Inflammatory macrophage (primary cell): ENCODE results near the gene GCN1.

Source experiments
- DNase-seq, 2 donors: peaks; one replicate each; pipeline ENCODE4 v3.0.0-alpha.2; 2020 to 2022

The GCN1 gene

DNA sequence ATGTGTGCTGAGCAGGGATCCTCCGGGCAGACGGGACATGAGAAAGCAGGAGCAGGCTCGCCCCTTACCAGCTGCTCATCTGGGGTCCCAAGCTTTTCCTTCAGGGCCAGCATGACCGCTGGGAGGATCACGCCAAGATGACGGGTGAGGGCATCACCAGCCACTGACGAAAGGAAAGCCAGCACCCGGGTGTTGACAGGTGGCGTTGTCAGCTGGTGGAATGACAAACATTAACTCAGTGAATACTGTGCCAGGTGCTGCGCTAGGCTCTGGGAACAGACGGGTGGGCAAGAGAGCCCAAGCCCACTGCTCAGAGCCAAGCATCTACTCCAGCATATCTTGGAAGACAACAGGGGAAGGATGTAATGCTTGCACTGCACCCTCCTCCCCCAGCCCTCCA, 56.7 kb downstream of the GCN1 start:
- DNase-seq, result no peak

DNA sequence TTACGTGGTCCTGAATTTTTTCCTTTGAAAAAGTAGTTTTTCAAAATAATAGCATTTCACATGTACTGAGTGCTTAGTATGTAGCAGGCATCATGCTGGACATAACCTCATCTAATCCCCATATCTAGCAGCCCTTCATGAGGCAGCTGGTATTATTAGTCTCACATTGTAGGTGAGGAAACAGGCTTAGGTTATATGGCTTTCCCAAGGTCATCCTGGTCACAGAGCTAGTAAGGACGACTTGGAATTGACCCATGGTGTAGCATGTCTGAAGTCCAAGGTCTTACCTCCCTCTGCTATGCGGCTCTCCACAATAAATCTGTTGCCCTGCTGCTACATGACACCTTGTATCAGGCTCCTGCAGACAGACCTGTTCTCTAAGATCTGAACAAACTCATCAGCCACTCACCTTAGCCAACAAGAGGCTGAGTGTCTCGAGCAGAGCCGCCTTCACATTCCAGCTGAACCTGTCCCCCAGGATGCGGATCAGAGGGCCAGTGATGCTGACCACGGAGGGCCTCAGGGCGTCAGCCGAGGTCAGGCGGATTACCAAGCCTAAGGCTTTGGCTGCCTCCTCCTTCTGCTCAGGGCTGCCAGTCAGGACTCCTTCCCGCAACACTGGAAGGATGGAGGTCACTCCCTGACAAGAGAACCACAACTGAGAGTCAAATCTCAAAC, 58.3 kb downstream of the GCN1 start:
- DNase-seq, result no peak

DNA sequence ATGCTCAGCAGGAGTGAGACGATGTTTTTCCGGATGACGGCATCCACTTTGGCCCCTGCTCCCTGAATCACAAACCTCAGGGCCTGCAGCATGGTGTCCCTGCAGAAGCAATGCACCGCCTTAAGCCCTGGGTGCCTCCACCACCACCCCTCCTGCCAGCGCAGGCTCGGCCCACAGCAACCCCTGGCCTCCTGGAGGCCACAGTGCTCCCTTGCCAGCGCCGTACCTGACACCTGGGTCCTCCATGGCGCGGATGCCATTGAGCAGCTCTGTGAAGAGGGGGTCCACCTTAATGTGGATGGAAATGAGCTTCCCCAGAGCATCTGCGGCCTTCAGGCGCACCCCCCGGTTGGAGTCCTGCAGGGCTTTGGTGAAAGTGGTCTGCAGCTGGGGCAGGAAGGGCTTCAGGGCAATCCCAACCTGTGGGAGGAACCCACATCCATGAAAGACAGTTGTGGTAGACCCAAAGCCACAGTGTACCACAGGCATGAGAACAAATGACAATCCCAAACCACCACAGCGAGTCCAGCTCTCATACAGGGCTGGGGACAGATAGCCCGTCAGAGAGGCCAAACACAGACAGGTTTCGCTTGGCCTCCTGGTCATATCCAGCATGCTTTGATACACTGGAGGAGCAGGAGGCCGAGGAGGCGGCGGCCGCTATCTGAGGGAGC, 60.1 kb downstream of the GCN1 start:
- DNase-seq, result no peak

DNA sequence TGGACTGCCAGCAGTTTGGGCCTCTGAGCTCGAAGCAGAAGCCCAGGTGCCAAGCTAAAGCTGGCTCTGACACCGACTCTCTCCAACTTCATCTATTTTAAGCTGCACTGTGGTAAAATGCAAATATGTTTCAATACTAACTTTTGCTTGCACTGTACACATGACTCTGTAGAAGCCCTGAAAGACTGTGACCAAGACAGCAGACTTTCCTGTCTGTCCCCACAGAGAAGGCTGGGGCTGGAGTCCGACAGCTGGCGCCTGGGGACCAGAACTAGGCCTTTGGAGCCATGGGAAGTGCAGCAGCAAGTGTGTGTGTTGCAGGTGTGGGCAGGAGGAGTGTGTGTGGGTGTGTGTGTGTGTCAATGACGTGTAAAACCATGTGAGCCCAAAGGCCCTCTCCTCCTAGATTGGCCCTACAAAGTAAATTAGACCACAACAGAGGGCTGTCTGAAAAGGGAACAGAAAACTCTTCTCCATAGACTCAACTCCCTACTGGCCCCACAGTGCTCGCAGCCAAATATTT, 61.6 kb downstream of the GCN1 start:
- DNase-seq, result no peak

DNA sequence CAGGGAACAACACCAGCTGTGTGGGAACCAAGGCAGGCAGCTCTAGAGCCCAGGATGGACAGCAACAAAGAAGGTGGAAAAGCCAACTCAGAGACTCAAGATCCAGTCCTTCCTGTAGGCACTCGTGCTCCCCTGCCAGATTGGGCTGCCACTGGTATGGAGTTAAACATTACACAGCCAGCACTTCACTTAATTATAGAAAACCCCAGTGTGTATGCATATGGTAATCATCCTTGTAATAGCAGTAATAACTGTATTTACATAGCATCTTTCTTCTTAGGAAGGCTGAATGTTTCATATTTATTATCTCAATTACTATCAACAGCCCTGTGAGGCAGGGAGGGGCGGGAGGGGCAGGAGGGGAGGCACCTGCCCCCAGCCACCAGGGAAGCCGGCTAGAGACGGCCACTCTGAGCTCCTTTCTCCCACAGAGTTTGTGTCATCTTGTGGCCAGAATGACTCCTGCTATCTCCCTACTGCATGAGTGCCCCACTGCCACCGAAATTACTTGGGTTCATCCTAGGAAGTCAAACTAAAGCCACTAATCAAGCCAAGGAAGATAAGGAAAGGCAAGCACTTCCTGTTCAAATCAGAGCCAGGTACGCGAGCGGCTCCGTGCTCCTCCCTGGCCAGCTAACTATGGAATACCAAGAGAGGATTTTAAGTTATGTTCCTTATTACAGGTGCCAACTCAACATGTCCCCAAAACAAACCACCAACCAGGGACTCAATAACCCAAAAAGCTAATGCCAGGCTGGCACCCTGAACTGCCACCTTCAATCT, 62.3 kb downstream of the GCN1 start:
- no peak for DNase-seq

DNA sequence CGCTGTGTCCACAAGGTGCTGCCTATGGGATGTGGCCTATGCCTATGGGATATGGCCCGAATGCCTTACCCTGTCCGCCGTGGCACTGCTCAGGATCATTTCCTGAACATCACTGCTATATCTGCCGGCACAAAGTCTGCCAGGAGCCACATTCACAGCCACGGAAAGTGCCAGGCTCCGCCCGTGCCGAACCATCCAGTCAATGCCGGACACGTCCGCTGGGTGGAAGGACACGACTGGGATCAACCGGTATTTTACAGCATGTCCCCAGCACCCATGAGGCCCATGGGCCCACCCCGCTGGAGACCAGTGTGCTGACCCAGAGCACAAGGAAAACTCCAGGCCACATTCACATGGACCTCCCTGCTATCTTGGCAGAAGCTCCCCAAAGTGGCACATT, 63.4 kb downstream of the GCN1 start:
- DNase-seq, result no peak

DNA sequence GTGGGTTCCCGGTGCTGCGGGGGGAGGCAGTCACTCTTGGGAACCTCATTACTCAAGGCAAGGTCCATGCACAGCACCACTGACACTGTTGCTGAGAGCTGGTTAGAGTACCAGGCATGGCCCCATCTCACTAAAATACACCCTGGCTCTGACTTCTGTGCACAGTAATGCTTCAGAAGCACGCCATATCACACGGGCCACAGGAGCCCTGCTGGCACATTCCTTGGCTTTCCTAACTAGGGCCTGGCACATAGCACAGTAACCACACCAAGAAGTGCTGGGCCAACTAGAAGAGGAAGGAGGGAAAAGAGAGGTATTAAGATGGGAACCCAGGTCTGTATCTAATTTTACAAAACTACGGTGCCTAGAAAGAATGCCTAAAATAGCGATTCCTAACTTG, 64.5 kb downstream of the GCN1 start:
- no peak for DNase-seq

DNA sequence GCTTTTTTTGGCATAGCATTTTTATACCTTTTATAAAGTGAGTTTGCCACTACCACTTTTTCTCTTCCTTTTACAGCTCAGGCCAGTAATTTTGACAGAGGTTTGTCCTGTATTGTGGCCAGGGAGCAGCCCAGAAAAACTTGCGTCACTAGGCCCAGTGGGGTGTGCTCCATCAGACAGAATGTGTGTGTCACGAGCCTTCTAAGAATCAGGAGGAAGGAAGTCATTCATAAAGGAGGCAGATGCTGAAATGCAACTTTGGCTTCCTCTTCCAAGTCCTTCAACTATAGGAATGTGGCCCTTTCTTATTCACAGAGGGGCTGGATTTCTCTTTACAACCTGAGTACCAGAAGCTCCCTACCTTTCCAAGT, 67.9 kb downstream of the GCN1 start:
- peak; percentile 94 to 95 for DNase-seq

DNA sequence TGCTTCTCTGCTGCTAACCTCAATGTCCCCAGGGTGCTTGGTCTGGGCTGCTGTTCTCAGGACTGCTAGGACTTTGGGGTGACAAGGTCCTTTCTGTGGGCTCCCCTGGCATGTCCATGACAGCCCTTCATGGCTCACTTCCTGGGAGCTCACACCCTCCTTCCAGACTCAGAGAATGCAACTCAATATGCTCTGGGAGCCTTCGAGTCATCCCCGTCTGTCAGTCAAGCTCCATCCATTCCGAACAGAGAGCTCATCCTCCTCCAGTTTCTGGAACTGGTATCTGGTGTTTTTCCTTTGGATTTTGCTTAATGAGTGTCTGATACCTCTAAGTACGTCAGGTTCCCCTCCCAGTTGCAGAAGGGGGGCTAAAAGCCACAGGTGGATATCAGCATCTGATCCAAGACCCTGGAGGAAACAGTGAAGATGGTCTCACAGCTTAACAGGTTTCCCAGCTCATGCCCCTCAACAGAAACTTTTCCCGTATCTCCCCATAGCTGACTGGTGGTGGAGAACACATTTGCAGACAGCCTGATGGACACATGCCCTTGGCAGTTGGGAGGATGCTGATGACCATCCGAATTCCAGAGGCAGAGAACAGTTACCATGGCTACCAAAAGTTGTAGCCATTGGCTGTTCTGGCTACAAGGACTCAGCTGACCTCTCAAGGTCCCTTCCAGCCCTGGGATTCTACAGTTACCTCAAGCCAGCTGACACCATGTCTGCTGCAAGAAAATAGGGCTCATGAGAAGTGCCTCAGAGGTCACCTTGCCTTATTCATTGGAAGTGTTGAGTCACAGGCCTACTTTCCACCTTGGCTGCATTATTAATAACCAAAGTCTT, 68.5 kb downstream of the GCN1 start:
- peak in 1 of 2 donors; percentile 65 for DNase-seq

DNA sequence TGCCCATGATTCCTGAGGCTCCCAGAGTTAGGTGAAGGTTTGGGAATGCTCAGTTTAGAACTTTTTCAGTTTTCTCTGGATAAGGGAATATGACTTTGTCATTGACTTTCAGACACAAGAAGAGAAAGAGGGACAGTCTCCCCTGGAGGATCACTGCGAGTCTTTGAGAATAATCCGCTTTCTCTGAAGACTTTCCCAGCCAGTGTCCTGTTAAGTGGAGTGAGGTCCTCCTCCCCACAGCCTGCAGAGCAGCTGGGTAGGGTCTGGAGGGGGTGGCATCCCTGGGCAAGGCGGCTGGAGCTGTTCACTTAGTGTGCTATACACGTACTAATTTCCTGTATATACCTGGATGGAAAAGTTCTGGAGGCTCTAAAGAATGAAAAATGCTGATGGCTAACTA, 69.5 kb downstream of the GCN1 start:
- DNase-seq, result no peak

DNA sequence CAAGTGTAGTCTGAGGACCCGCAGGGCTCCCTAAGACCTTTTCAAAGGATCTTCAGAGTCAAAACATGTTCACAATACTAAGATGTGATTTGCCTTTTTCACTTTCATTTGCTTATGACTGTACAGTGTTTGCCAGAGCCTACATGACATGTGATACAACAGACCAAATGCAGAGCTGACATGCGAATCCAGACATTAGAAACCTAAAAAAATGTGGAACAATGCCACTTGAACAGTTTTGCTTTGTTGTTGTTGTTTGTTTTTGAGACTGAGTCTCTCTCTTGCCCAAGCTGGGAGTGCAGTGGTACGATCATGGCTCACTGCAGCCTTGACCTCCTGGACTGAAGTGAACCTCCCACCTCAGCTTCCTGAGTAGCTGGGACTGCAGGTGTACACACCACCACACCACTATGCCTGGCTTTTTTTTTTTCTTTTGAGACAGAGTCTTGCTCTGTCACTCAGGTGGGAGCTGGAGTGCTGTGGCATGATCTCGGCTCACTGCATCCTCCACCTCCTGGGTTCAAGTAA, 72.7 kb downstream of the GCN1 start:
- no peak for DNase-seq

DNA sequence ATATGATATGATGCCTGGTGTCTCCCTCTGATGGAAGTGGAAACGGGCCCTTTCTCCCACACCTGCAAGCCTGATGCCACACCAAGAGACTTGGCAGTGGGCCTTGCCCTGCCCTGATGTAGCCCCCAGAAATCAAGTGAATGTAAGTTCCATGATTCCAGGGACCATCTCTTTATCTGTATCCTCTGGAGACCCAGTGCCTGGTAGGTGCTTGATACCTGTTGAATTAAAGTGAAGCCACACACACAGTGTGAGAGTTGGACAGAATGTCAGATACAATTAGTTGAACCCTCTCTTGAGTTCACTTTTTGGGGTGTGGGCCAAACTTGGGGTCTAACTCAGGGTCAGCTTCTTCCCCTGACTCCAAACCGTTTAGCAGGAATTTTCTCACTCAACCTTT, 73.2 kb downstream of the GCN1 start:
- DNase-seq, result no peak

DNA sequence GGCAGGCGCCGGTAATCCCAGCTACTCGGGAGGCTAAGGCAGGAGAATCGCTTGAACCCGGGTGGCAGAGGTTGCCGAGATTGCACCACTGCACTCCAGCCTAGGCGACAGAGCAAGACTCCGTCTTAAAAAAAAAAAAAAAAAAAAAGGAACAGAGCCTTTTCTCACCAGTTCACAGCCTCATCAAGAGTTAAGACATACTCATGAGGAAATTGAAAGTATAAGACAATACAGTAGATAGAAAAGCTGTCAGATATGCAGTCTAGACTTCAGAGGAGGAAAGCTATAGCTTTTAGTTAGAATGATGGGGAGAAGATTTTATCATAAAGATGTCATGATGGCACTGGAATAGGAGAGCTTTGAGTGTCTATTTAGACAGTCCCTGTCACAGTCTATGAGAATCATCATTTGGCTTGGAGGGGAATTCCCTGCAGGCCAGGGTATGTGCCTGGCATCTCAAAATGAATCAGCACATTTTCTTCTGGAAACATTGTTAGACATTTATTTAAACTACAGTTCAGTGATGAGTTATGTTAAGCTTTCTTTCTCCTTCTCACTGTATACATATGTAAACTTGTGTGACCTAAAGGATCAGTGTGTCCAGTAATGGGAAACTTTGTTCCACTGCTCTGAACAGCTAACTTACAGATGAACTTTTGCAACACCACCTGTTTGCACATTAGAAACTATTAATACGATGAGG, 75.1 kb downstream of the GCN1 start:
- peak; percentile 45 to 78 for DNase-seq

DNA sequence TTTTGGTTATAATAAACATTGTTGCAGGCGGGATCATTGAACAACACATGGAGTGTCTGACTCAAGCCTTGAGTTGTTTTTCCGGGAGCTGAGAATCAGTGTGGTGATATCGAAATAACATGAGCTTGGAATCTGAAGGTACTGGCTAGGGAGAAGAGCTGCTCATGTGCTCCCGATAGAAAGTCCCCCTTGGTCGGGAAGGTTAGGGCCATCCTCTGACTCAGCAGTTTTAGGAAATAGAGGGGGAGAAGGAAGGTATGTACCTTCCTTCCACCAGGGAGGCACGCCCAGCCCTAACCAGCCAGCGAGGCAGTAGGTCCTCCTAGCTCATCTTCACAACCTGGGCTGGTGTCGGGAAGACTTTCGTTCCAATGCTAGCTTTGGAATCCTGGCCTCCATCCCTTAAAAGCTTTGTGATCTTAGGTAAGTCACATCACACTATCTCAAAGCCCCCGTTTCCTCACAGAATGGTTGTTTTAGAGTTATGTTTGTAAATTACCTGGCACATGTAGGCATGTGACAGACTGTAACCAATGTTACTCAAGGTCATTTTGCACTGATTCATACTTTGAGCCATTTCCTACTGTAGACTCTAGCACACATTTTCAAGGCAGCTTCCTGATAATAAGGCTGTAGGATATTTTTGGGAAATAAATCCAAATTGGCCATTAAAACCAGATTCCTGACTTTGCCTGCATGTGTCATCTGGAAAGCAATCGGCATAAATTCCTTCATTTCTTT, 76.0 kb downstream of the GCN1 start:
- peak in 1 of 2 donors; percentile 35 for DNase-seq

DNA sequence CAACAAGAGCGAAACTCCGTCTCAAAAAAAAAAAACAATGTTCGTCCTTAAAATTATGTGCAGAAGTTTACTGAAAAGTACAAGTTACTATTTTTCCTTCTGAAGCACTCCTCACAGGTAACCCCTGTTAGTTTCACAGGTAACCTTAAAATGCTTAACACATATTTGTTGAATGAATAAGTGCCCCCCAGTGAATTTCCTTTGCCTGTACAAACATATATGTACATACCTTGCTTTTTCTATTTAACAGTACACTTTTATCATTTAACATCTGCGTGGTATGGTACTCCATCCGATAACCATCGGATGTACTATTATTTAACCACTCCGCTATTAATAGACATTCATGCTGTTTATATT, 76.6 kb downstream of the GCN1 start:
- DNase-seq, result no peak

DNA sequence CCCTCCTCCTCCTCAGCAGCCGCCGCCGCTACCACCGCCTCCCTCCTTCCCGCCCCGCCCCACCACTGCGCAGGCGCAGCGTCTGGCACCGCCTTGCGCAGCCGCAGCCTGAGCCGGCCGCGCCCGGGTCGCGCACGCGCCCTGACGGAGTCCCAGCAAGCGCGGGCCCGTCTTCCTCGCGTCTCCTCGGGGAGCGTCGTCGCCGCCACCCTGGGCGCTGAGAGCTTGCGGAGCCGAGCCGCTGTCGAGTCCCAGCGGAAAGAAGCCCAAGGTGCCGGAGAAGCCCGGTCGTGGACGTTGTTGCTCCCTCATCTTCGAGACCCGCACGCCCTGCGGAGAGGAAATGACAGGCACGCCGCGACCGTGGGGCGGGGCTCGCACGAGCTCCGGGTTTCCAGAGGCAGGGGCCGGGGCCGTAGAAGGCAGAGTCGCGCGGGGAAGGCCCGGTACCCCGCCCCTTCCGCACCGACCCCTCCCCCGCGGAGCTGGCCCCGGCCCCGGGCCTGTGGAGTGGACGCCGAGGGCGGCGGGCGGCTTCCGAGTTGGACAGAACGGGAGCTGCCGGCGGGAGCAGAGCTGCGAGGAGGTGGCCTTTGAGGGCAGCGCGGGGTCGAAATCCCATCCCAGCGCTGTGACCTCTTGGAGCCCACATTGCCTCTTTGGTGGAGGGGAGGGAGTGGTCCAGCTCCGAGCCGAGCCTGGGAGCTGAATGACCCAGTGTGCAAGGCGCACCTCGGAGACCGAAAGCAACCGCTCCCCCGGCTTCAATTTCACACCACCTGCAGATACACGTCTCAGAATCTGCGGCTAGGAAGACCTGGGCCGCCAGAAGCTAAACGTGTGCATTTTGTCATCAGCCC, 77.5 kb downstream of the GCN1 start:
- peak; percentile 94 to 96 for DNase-seq

DNA sequence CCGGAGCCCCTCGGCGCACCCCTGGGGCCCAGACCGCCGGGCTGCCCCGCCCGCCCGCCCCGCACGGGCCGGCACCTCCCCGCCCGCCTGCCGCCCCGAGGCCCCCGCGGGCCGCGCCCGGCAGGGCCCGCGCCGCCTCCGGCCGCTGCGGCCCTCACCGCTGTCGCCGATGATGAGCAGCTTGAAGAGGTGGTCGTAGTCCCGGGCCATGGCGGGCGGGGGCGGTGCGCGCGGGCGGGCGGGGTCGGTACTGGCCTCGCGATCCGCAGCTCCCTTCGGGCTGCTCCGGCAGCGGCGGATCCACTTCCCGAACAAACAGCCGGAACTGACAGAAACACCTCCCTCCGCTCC, 78.1 kb downstream of the GCN1 start, which contains the start of gene RAB35:
RAB35 (minus strand) TSS at position 313 of the 351 bp plus-strand sequence; CDS start at position 210, 103 bp downstream.
- DNase-seq, result no peak

DNA sequence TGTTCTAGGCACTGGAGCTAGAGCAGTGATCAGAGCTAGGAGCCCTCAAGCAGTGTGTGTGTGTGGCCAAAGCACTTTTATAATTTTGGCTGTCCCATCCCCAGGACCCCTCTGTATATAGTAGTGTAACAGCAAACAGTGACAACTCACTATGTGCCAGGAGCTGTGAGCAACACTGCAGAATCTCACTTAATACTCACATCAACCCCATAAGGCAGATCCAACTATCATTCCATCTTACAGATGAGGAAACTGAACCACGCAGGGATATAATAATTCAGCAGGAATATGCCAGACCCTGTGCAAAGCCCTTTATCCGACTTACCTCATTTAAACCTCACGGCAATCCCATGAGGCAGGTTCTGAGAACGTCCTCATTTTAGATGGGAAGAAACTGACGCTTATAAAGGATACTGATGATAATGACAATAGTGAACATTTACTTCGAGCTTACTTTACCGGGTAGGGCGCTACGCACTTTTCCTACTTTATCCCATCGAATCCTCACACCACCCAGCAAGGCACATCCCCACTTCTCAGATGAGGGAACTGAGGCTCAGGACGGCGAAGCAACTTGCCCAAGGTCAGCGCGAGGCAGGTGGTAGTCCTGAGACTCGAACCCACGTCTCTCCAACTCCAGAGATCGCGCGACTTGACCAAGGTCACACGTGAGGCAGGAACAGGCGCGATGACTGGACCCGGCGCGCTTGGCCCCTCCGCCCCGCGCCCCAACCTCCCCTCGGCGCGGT, 78.6 kb downstream of the GCN1 start:
- DNase-seq, result peak in 1 of 2 donors; percentile 49

DNA sequence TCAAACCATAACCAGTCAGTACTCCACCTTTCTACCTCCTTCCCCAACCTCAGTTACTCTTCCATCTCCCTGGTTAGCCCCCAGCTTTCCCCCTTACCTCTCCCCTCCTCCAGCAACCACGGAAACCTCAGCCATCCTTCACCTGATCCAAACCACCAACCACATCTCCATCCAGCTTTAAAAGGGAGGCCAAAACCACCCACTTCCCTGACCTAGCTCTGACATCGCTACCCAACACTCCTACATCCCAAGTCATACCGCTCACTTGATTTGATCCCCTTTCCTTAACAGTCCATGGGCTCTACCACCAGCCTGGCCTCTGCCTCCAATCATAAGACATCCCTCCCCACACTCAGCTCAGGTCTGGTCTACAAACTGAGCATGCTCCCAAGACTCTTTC, 79.4 kb downstream of the GCN1 start:
- peak in 1 of 2 donors; percentile 29 for DNase-seq
